Measurements from ENCODE around the gene GPN1.
"Not testable (repeated sequence)": the region's sequence is repeated elsewhere in the genome, so short reads cannot be mapped to it uniquely, and the experiment has no call there.

Gene GPN1

GRCh38 chr2:27672723-27673486, 44.1 kb downstream of the GPN1 start:
- H3K27ac ChIP-seq (ENCODE audit: low read depth, low read length): no peak overlapping the region
- H3K36me3 ChIP-seq (ENCODE audit: control insufficient read depth, insufficient read depth, low read length): peaks cover 63% of the 10 kb centered on the region
- H3K27me3 ChIP-seq (ENCODE audit: control insufficient read depth, insufficient read depth, low read length): no peaks in the 10 kb centered on the region
- H3K4me3 ChIP-seq (ENCODE audit: low read depth, low read length): no peak overlapping the region
- H3K9me3 ChIP-seq (ENCODE audit: control insufficient read depth, insufficient read depth, low read depth, low read length): no peaks in the 10 kb centered on the region
- no peak overlapping the region for H3K9ac ChIP-seq (ENCODE audit: low read length)
- H3K4me1 ChIP-seq (ENCODE audit: control insufficient read depth, insufficient read depth, low read length): no peaks in the 10 kb centered on the region

- Histone ChIP-seq H3K9me3 (ENCODE audit: control insufficient read depth, insufficient read depth, low read depth, low read length) (no peaks in the 10 kb centered on the region), H3K9ac (ENCODE audit: low read length) (no peak overlapping the region), H3K27me3 (ENCODE audit: control insufficient read depth, insufficient read depth, low read length) (no peaks in the 10 kb centered on the region), H3K4me1 (ENCODE audit: control insufficient read depth, insufficient read depth, low read length) (no peaks in the 10 kb centered on the region), H3K27ac (ENCODE audit: low read depth, low read length) (no peak overlapping the region), H3K36me3 (ENCODE audit: control insufficient read depth, insufficient read depth, low read length) (peaks cover 49% of the 10 kb centered on the region), H3K4me3 (ENCODE audit: low read depth, low read length) (no peak overlapping the region)
These were observed 51.7 kb downstream of the GPN1 start for GRCh38 chr2:27680571-27680970.

- no peak overlapping the region for H3K4me3 ChIP-seq (ENCODE audit: low read depth, low read length)
- no peaks in the 10 kb centered on the region for H3K27me3 ChIP-seq (ENCODE audit: control insufficient read depth, insufficient read depth, low read length)
- peaks cover 47% of the 10 kb centered on the region for H3K36me3 ChIP-seq (ENCODE audit: control insufficient read depth, insufficient read depth, low read length)
- no peaks in the 10 kb centered on the region for H3K9me3 ChIP-seq (ENCODE audit: control insufficient read depth, insufficient read depth, low read depth, low read length)
- no peak overlapping the region for H3K9ac ChIP-seq (ENCODE audit: low read length)
- H3K27ac ChIP-seq (ENCODE audit: low read depth, low read length): no peak overlapping the region
- H3K4me1 ChIP-seq (ENCODE audit: control insufficient read depth, insufficient read depth, low read length): no peaks in the 10 kb centered on the region
These were observed 53.0 kb downstream of the GPN1 start for GRCh38 chr2:27681841-27682240.

GRCh38 chr2:27682334-27682771, 53.5 kb downstream of the GPN1 start:
- H3K36me3 ChIP-seq (ENCODE audit: control insufficient read depth, insufficient read depth, low read length): peaks cover 42% of the 10 kb centered on the region
- H3K27ac ChIP-seq (ENCODE audit: low read depth, low read length); H3K4me3 ChIP-seq (ENCODE audit: low read depth, low read length); H3K27me3 ChIP-seq (ENCODE audit: control insufficient read depth, insufficient read depth, low read length); H3K4me1 ChIP-seq (ENCODE audit: control insufficient read depth, insufficient read depth, low read length); H3K9ac ChIP-seq (ENCODE audit: low read length); H3K9me3 ChIP-seq (ENCODE audit: control insufficient read depth, insufficient read depth, low read depth, low read length): not testable (repeated sequence)

GRCh38 chr2:27683390-27684071, 54.7 kb downstream of the GPN1 start:
- Histone ChIP-seq H3K4me3 (ENCODE audit: low read depth, low read length) (no peak overlapping the region), H3K9ac (ENCODE audit: low read length) (no peak overlapping the region)

GRCh38 chr2:27685006-27685405, 56.2 kb downstream of the GPN1 start:
- not testable (repeated sequence) for H3K27me3 ChIP-seq (ENCODE audit: control insufficient read depth, insufficient read depth, low read length); H3K4me3 ChIP-seq (ENCODE audit: low read depth, low read length); H3K4me1 ChIP-seq (ENCODE audit: control insufficient read depth, insufficient read depth, low read length); H3K9ac ChIP-seq (ENCODE audit: low read length); H3K27ac ChIP-seq (ENCODE audit: low read depth, low read length); H3K9me3 ChIP-seq (ENCODE audit: control insufficient read depth, insufficient read depth, low read depth, low read length)
- H3K36me3 ChIP-seq (ENCODE audit: control insufficient read depth, insufficient read depth, low read length): peaks cover 41% of the 10 kb centered on the region

More at GRCh38 chr2:27683390-27684071, 54.7 kb downstream of the GPN1 start:
- peaks cover 39% of the 10 kb centered on the region for H3K36me3 ChIP-seq (ENCODE audit: control insufficient read depth, insufficient read depth, low read length)
- no peaks in the 10 kb centered on the region for H3K27me3 ChIP-seq (ENCODE audit: control insufficient read depth, insufficient read depth, low read length)
- H3K9me3 ChIP-seq (ENCODE audit: control insufficient read depth, insufficient read depth, low read depth, low read length): no peaks in the 10 kb centered on the region
- H3K4me1 ChIP-seq (ENCODE audit: control insufficient read depth, insufficient read depth, low read length): no peaks in the 10 kb centered on the region
- no peak overlapping the region for H3K27ac ChIP-seq (ENCODE audit: low read depth, low read length)

- Histone ChIP-seq H3K4me1 (ENCODE audit: control insufficient read depth, insufficient read depth, low read length) (no peaks in the 10 kb centered on the region), H3K9ac (ENCODE audit: low read length) (no peak overlapping the region), H3K9me3 (ENCODE audit: control insufficient read depth, insufficient read depth, low read depth, low read length) (no peaks in the 10 kb centered on the region), H3K27ac (ENCODE audit: low read depth, low read length) (no peak overlapping the region), H3K4me3 (ENCODE audit: low read depth, low read length) (no peak overlapping the region), H3K36me3 (ENCODE audit: control insufficient read depth, insufficient read depth, low read length) (peaks cover 41% of the 10 kb centered on the region), H3K27me3 (ENCODE audit: control insufficient read depth, insufficient read depth, low read length) (no peaks in the 10 kb centered on the region)
These were observed 56.7 kb downstream of the GPN1 start for GRCh38 chr2:27685577-27685976.

- Histone ChIP-seq H3K9me3 (ENCODE audit: control insufficient read depth, insufficient read depth, low read depth, low read length) (no peaks in the 10 kb centered on the region), H3K9ac (ENCODE audit: low read length) (no peak overlapping the region), H3K27ac (ENCODE audit: low read depth, low read length) (no peak overlapping the region), H3K36me3 (ENCODE audit: control insufficient read depth, insufficient read depth, low read length) (peaks cover 41% of the 10 kb centered on the region), H3K4me1 (ENCODE audit: control insufficient read depth, insufficient read depth, low read length) (no peaks in the 10 kb centered on the region), H3K27me3 (ENCODE audit: control insufficient read depth, insufficient read depth, low read length) (no peaks in the 10 kb centered on the region), H3K4me3 (ENCODE audit: low read depth, low read length) (no peak overlapping the region)
These were observed 58.4 kb downstream of the GPN1 start for GRCh38 chr2:27687232-27687631.

GRCh38 chr2:27689424-27689823, 60.6 kb downstream of the GPN1 start:
- Histone ChIP-seq H3K9ac (ENCODE audit: low read length) (no peak overlapping the region), H3K27ac (ENCODE audit: low read depth, low read length) (no peak overlapping the region), H3K36me3 (ENCODE audit: control insufficient read depth, insufficient read depth, low read length) (peaks cover 37% of the 10 kb centered on the region)

GRCh38 chr2:27690052-27690451, 61.2 kb downstream of the GPN1 start:
- H3K27ac ChIP-seq (ENCODE audit: low read depth, low read length): no peak overlapping the region
- H3K4me3 ChIP-seq (ENCODE audit: low read depth, low read length): no peak overlapping the region
- no peaks in the 10 kb centered on the region for H3K4me1 ChIP-seq (ENCODE audit: control insufficient read depth, insufficient read depth, low read length)
- H3K36me3 ChIP-seq (ENCODE audit: control insufficient read depth, insufficient read depth, low read length): peaks cover 34% of the 10 kb centered on the region
- no peak overlapping the region for H3K9ac ChIP-seq (ENCODE audit: low read length)
- no peaks in the 10 kb centered on the region for H3K9me3 ChIP-seq (ENCODE audit: control insufficient read depth, insufficient read depth, low read depth, low read length)
- no peaks in the 10 kb centered on the region for H3K27me3 ChIP-seq (ENCODE audit: control insufficient read depth, insufficient read depth, low read length)

More at GRCh38 chr2:27689424-27689823, 60.6 kb downstream of the GPN1 start:
- H3K4me3 ChIP-seq (ENCODE audit: low read depth, low read length): no peak overlapping the region
- no peaks in the 10 kb centered on the region for H3K27me3 ChIP-seq (ENCODE audit: control insufficient read depth, insufficient read depth, low read length)
- no peaks in the 10 kb centered on the region for H3K9me3 ChIP-seq (ENCODE audit: control insufficient read depth, insufficient read depth, low read depth, low read length)
- no peaks in the 10 kb centered on the region for H3K4me1 ChIP-seq (ENCODE audit: control insufficient read depth, insufficient read depth, low read length)

- Histone ChIP-seq H3K27me3 (ENCODE audit: control insufficient read depth, insufficient read depth, low read length) (no peaks in the 10 kb centered on the region), H3K27ac (ENCODE audit: low read depth, low read length) (no peak overlapping the region), H3K4me1 (ENCODE audit: control insufficient read depth, insufficient read depth, low read length) (no peaks in the 10 kb centered on the region), H3K36me3 (ENCODE audit: control insufficient read depth, insufficient read depth, low read length) (peaks cover 22% of the 10 kb centered on the region), H3K9ac (ENCODE audit: low read length) (no peak overlapping the region), H3K9me3 (ENCODE audit: control insufficient read depth, insufficient read depth, low read depth, low read length) (no peaks in the 10 kb centered on the region), H3K4me3 (ENCODE audit: low read depth, low read length) (no peak overlapping the region)
These were observed 68.8 kb downstream of the GPN1 start for GRCh38 chr2:27697660-27698059.
